Pancreas (tissue), 10 donors: Measurements from ENCODE around the gene SHANK3. TPM values are rescaled to one million over a fixed set of nuclear protein-coding genes. Genes with fewer than 3 reads are reported as not detected.

Experiments used
- ATAC-seq, 4 donors: fragments of 200-7000 bp; cut with Tn5 transposase; one replicate each; pipeline versions ENCODE4 v1.8.0 to v1.9.1; 2020; ENCODE audit warnings: mild to moderate bottlenecking in 4 of 4, moderate library complexity in 4 of 4
- DNase-seq, 6 donors: peaks; one replicate each; pipeline ENCODE4 v3.0.0-alpha.2; 2020
- FAIRE-seq: peaks from 2 replicates; lab custom pipeline; 2012; peaks lifted over from hg19 to GRCh38; lab: Jason Lieb, UNC
- H3K27ac ChIP-seq, 4 donors: fragments of 200-600 bp; sonication (generic); 1 replicate in 3 of 4; 2 replicates in 1 of 4; pipeline versions ENCODE4 v1.5.0 to v1.8.0; 2020
- H3K27me3 ChIP-seq, 4 donors: fragments of 200-600 bp; one replicate each; pipeline ENCODE4 v1.8.0; 2021
- H3K36me3 ChIP-seq, 3 donors: fragments of 200-600 bp; sonication (generic) in 1 of 3; one replicate each; pipeline versions ENCODE4 v1.5.0 to v1.8.0; 2020 to 2021
- H3K4me1 ChIP-seq, 3 donors: fragments of 200-600 bp; one replicate each; pipeline ENCODE4 v1.8.0; 2021
- H3K4me3 ChIP-seq, 4 donors: fragments of 200-600 bp; sonication (generic) in 2 of 4; one replicate each; pipeline versions ENCODE4 v1.5.0 to v1.8.0; 2020 to 2021
- H3K9me3 ChIP-seq, 4 donors: fragments of 200-600 bp; one replicate each; pipeline ENCODE4 v1.8.0; 2021
- WGBS, 2 donors: extraction: QIAGEN DNeasy Blood & Tissue Kit; methylation state at CpG; one replicate each; pipeline ENCODE4 v1.1.7; 2013; 5-methylcytosine and 5-hydroxymethylcytosine counted together
- intact Hi-C, 3 donors: fragments of 100-400 bp; cut with DNase I; formaldehyde crosslinking; loops; one replicate each; pipeline versions ENCODE4 v1.11.1 to v1.14.2; 2022
- polyA plus RNA-seq, 2 donors: library from polyadenylated mRNA; stranded (reverse); fragments of 200-250 nt; gene quantifications; one replicate each; pipeline ENCODE4 v1.2.3, GENCODE V29; 2013
- total RNA-seq, 6 donors: library from RNA; stranded (reverse); fragmentation: NEBNext Ultra II Directional in 4 of 6; extraction: Animal tissue kit (Norgen Biotek cat#: 25700) in 4 of 6; gene quantifications; one replicate each; pipeline versions ENCODE4 v1.2.1 to v1.2.4, GENCODE V29; 2021 to 2023
- TF ChIP-seq, protein P1 (sequence below), 4 donors: fragments of 200-600 bp; sonication (generic) in 3 of 4; IDR thresholded peaks; one replicate each; pipeline versions ENCODE4 v1.5.0 to v1.8.0; 2021; ENCODE audit warnings: antibody characterized with exemption in 4 of 4
- donor health status: healthy with polysubstance abuse.
- donor health status: DM: no; HTN: no; CAD: no; lungs with moderate emphysema.
- donor health status: DM: no; HTN: no; CAD: no.
- donor health status: control.
- donor health status: control.
- donor health status: Bipolar disorder and iron deficiency.
- donor health status: DM: yes; HTN: yes; CAD: no.
- donor health status: DM: no; HTN: no; CAD: no.
- donor health status: DM: no; HTN: no; CAD: no.
- donor health status: DM: yes; HTN: yes; CAD: no.

The SHANK3 gene
- total and polyA plus RNA-seq, 8 donors, result 2.7 to 18.9 (median 4.4) TPM

DNA sequence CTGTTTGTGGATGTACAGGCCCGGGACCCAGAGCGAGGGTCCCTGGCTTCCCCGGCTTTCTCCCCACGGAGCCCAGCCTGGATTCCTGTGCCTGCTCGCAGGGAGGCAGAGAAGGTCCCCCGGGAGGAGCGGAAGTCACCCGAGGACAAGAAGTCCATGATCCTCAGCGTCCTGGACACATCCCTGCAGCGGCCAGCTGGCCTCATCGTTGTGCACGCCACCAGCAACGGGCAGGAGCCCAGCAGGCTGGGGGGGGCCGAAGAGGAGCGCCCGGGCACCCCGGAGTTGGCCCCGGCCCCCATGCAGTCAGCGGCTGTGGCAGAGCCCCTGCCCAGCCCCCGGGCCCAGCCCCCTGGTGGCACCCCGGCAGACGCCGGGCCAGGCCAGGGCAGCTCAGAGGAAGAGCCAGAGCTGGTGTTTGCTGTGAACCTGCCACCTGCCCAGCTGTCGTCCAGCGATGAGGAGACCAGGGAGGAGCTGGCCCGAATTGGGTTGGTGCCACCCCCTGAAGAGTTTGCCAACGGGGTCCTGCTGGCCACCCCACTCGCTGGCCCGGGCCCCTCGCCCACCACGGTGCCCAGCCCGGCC lies 48.7 kb downstream of the SHANK3 start:
- no peak for ATAC-seq
- FAIRE-seq, result no peak

DNA sequence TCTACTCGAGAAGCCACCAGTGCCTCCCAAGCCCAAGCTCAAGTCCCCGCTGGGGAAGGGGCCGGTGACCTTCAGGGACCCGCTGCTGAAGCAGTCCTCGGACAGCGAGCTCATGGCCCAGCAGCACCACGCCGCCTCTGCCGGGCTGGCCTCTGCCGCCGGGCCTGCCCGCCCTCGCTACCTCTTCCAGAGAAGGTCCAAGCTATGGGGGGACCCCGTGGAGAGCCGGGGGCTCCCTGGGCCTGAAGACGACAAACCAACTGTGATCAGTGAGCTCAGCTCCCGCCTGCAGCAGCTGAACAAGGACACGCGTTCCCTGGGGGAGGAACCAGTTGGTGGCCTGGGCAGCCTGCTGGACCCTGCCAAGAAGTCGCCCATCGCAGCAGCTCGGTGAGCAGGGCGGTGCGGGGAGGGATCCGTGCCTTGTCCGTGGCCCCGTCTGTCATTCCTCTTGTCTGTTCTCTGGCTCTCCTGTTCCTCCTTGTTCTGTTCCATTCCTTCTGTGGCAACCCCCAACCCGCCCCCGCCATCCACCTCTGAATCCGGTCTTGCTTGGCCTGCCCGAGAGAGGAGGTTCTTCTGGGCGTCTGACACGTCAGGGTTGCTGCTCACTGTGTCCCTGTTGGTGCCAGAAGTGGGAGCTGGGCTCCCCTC lies 49.6 kb downstream of the SHANK3 start:
- H3K9me3 ChIP-seq, result no peaks in the 10 kb centered on the region
- H3K27me3 ChIP-seq, result peaks cover 0 to 4% (median 0%) of the 10 kb centered on the region in 4 donors
- no peaks in the 10 kb centered on the region for H3K36me3 ChIP-seq
- H3K4me3 ChIP-seq, result no peak overlapping the region
- ATAC-seq (no peak), FAIRE-seq (no peak), DNase-seq (peak in 1 of 6 donors; percentile 71)
- WGBS, 2 donors, result 86 to 94% methylated on average over 33 of the region's 33 CpGs
- intact Hi-C loops, result no loop called here
- TF ChIP-seq, protein P1, sequence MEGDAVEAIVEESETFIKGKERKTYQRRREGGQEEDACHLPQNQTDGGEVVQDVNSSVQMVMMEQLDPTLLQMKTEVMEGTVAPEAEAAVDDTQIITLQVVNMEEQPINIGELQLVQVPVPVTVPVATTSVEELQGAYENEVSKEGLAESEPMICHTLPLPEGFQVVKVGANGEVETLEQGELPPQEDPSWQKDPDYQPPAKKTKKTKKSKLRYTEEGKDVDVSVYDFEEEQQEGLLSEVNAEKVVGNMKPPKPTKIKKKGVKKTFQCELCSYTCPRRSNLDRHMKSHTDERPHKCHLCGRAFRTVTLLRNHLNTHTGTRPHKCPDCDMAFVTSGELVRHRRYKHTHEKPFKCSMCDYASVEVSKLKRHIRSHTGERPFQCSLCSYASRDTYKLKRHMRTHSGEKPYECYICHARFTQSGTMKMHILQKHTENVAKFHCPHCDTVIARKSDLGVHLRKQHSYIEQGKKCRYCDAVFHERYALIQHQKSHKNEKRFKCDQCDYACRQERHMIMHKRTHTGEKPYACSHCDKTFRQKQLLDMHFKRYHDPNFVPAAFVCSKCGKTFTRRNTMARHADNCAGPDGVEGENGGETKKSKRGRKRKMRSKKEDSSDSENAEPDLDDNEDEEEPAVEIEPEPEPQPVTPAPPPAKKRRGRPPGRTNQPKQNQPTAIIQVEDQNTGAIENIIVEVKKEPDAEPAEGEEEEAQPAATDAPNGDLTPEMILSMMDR (IDR thresholded peaks at IDR 0.05), result no peak
- H3K4me1 ChIP-seq, result no peaks in the 10 kb centered on the region
- no peak overlapping the region for H3K27ac ChIP-seq

More for the DNA sequence above, 48.7 kb downstream of the SHANK3 start:
- no peaks in the 10 kb centered on the region for H3K4me1 ChIP-seq
- peaks cover 0 to 4% (median 0%) of the 10 kb centered on the region in 4 donors for H3K27me3 ChIP-seq
- DNase-seq, result peak in 1 of 6 donors; percentile 74
- H3K9me3 ChIP-seq, result no peaks in the 10 kb centered on the region
- no peaks in the 10 kb centered on the region for H3K36me3 ChIP-seq
- no peak overlapping the region for H3K27ac ChIP-seq
- TF ChIP-seq, protein P1 (IDR thresholded peaks at IDR 0.05), result no peak
- WGBS, 2 donors, result 72 to 81% methylated on average over 32 of the region's 32 CpGs
- no peak overlapping the region for H3K4me3 ChIP-seq
- intact Hi-C loops, result no loop called here

Other genes starting within 250 kb of the SHANK3 start
- gene SBF1, start 197.8 kb upstream of the SHANK3 start, total RNA-seq, result 10 to 100 TPM; 36.8 to 76.2 (median 56.1) TPM
- gene SBF1, start 197.8 kb upstream of the SHANK3 start, polyA plus RNA-seq, result 10 to 100 TPM; 51.8 to 76.5 TPM
- 10 to 100 TPM in 1 of 6 donors, 1 to 10 TPM in 5; 4.1 to 44.3 (median 6.4) TPM for gene ADM2, start 191.3 kb upstream of the SHANK3 start, total RNA-seq
- gene ADM2, start 191.3 kb upstream of the SHANK3 start, polyA plus RNA-seq, result 1 to 10 TPM; 2.1 to 4.8 TPM
- gene MIOX, start 186.0 kb upstream of the SHANK3 start, total RNA-seq, result under 1 TPM in 3 of 6 donors, not detected in 3; 0.40 to 0.54 (median 0.50) TPM
- 1 to 10 TPM; 1.5 to 2.9 TPM for gene MIOX, start 186.0 kb upstream of the SHANK3 start, polyA plus RNA-seq
- gene LMF2, start 165.1 kb upstream of the SHANK3 start, total RNA-seq, result 100 to 1,000 TPM in 4 of 6 donors, 10 to 100 TPM in 2; 50.3 to 162 (median 122) TPM
- gene LMF2, start 165.1 kb upstream of the SHANK3 start, polyA plus RNA-seq, result 100 to 1,000 TPM; 142 to 175 TPM
- gene NCAPH2, start 164.6 kb upstream of the SHANK3 start, total RNA-seq, result 10 to 100 TPM; 15.9 to 27.1 (median 23.0) TPM
- 10 to 100 TPM; 56.8 to 70.1 TPM for gene NCAPH2, start 164.6 kb upstream of the SHANK3 start, polyA plus RNA-seq
- gene SCO2, start 147.2 kb upstream of the SHANK3 start, total RNA-seq, result 1 to 10 TPM in 5 of 6 donors, not detected in 1; 1.2 to 3.1 (median 1.6) TPM
- 1 to 10 TPM in 1 of 2 donors, under 1 TPM in 1; 0.65 to 3.8 TPM for gene SCO2, start 147.2 kb upstream of the SHANK3 start, polyA plus RNA-seq
- gene TYMP, start 142.8 kb upstream of the SHANK3 start, total RNA-seq, result 10 to 100 TPM in 4 of 6 donors, 1 to 10 TPM in 2; 5.8 to 68.6 (median 12.4) TPM
- gene TYMP, start 142.8 kb upstream of the SHANK3 start, polyA plus RNA-seq, result 10 to 100 TPM; 36.0 to 58.6 TPM
- 1 to 10 TPM in 1 of 6 donors, under 1 TPM in 5; 0.03 to 2.1 (median 0.12) TPM for gene KLHDC7B, start 126.9 kb upstream of the SHANK3 start, total RNA-seq
- gene KLHDC7B, start 126.9 kb upstream of the SHANK3 start, polyA plus RNA-seq, result under 1 TPM in 1 of 2 donors, not detected in 1; 0.15 TPM
- gene SYCE3, start 109.9 kb upstream of the SHANK3 start, total RNA-seq, result under 1 TPM in 1 of 6 donors, not detected in 5; 0.63 TPM
- under 1 TPM; 0.45 to 0.80 TPM for gene SYCE3, start 109.9 kb upstream of the SHANK3 start, polyA plus RNA-seq
- 10 to 100 TPM in 3 of 6 donors, 1 to 10 TPM in 3; 7.2 to 26.8 (median 10.1) TPM for gene CPT1B, start 94.4 kb upstream of the SHANK3 start, total RNA-seq
- gene CPT1B, start 94.4 kb upstream of the SHANK3 start, polyA plus RNA-seq, result 10 to 100 TPM; 59.7 to 87.0 TPM
- gene CHKB, start 90.0 kb upstream of the SHANK3 start, total RNA-seq, result 10 to 100 TPM; 20.4 to 55.5 (median 28.3) TPM
- gene CHKB, start 90.0 kb upstream of the SHANK3 start, polyA plus RNA-seq, result 100 to 1,000 TPM; 236 to 283 TPM
- gene MAPK8IP2, start 72.0 kb upstream of the SHANK3 start, total RNA-seq, result 1 to 10 TPM; 1.4 to 3.0 (median 2.3) TPM
- 10 to 100 TPM in 1 of 2 donors, 1 to 10 TPM in 1; 3.3 to 10.0 TPM for gene MAPK8IP2, start 72.0 kb upstream of the SHANK3 start, polyA plus RNA-seq
- 10 to 100 TPM; 21.9 to 36.2 (median 27.2) TPM for gene ARSA, start 44.7 kb upstream of the SHANK3 start, total RNA-seq
- gene ARSA, start 44.7 kb upstream of the SHANK3 start, polyA plus RNA-seq, result 100 to 1,000 TPM in 1 of 2 donors, 10 to 100 TPM in 1; 87.1 to 119 TPM
- gene ACR, start 65.4 kb downstream of the SHANK3 start, total RNA-seq, result under 1 TPM in 1 of 6 donors, not detected in 5; 0.40 TPM
- under 1 TPM; 0.34 to 0.92 TPM for gene ACR, start 65.4 kb downstream of the SHANK3 start, polyA plus RNA-seq
- gene RABL2B, start 110.8 kb downstream of the SHANK3 start, total RNA-seq, result 10 to 100 TPM in 5 of 6 donors, 1 to 10 TPM in 1; 7.9 to 24.8 (median 13.3) TPM
- gene RABL2B, start 110.8 kb downstream of the SHANK3 start, polyA plus RNA-seq, result 10 to 100 TPM; 20.2 to 22.1 TPM